Thoracic aorta (tissue), 2 donors: Measurements from ENCODE around the gene RNF166. TPM values are rescaled to one million over a fixed set of nuclear protein-coding genes. Genes with fewer than 3 reads are reported as not detected.

Experiments used
- ATAC-seq: fragments of 150-250 bp; one replicate; pipeline ENCODE4 v1.8.0; 2017; ENCODE audit warnings: low read depth; ENCODE audit not compliant: insufficient number of reproducible peaks, low FRiP score
- DNase-seq: peaks from one replicate; pipeline ENCODE4 v3.0.0-alpha.2; 2020; ENCODE audit warnings: low spot score
- H3K27ac ChIP-seq, 2 donors: fragments of 200-600 bp; sonication (generic); 1 replicate in 1 of 2; 2 replicates in 1 of 2; pipeline ENCODE4 v1.5.1; 2016; ENCODE audit warnings: mild to moderate bottlenecking in 2 of 2, moderate library complexity in 2 of 2
- H3K27me3 ChIP-seq: fragments of 200-600 bp; sonication (generic); replicated peaks from 2 replicates; pipeline ENCODE4 v1.6.0; 2016; ENCODE audit warnings: mild to moderate bottlenecking; ENCODE audit not compliant: insufficient read depth
- H3K36me3 ChIP-seq: fragments of 200-600 bp; sonication (generic); one replicate; pipeline ENCODE4 v1.5.1; 2016
- H3K4me1 ChIP-seq, 2 donors: fragments of 200-600 bp; sonication (generic); 1 replicate in 1 of 2; 2 replicates in 1 of 2; pipeline versions ENCODE4 v1.5.1 to v1.6.0; 2016; ENCODE audit warnings: low read depth in 2 of 2, mild to moderate bottlenecking in 1 of 2; ENCODE audit not compliant: control insufficient read depth in 1 of 2
- H3K4me3 ChIP-seq: fragments of 200-600 bp; sonication (generic); 2 replicates; pipeline ENCODE4 v1.5.1; 2016; ENCODE audit warnings: mild to moderate bottlenecking
- H3K9me3 ChIP-seq: fragments of 200-600 bp; sonication (generic); 2 replicates; pipeline ENCODE4 v1.5.1; 2016
- total RNA-seq, 2 donors: library from RNA; depleted of rRNA; stranded (reverse); fragments of >200 nt; gene quantifications; one replicate each; pipeline versions ENCODE4 v1.1.0 to v1.2.3, GENCODE V29; 2016
- TF ChIP-seq, protein P1 (sequence below): fragments of 200-600 bp; sonication (generic); IDR thresholded peaks from one replicate; pipeline ENCODE4 v1.5.1; 2019; ENCODE audit warnings: antibody characterized with exemption

The RNF166 gene
- total RNA-seq, 2 donors from 2014 or later, result 20.7 to 36.6 TPM

DNA sequence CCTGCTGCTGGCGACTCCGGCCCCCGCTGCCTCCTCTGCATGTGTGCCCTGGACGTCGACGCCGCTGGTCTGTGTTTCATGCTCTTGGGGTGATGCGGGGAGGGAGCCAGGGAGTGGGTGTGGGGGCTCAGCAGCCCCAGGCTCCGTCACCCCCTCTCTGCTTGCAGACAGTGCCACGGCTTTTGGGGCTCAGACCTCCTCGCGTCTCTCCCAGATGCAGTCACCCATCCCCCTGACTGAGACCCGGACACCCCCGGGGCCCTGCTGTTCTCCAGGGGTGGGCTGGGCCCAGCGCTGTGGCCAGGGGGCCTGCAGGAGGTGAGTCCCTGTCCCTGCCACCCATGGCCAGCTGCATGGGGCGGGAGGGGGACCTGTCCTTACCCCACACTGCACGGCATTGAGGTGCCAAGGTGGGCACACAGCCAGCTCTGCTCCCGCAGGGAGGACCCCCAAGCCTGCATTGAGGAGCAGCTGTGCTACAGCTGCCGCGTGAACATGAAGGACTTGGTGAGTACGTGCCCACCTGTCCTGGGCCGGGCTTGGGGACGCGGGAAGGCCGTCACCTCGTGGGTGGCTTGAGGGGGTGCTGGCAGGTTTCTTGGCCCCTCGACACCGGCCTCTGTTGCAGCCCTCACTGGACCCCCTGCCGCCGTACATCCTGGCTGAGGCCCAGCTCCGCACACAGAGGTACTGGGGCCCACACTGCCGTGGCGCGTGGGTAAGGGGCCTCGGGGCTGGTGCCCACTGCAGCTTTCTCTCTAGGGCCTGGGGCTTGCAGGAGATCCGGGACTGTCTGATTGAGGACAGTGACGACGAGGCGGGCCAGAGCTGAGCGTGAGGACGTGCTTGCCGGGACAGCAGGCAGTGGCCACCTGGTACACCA lies 8.5 kb upstream of the RNF166 start:
- Histone ChIP-seq H3K9me3 (no peaks in the 10 kb centered on the region), H3K4me1 (no peaks in the 10 kb centered on the region), H3K4me3 (no peak overlapping the region), H3K27me3 (no peaks in the 10 kb centered on the region), H3K27ac (no peak overlapping the region), H3K36me3 (peaks cover 33% of the 10 kb centered on the region)
- ATAC-seq (no peak), DNase-seq (no peak)
- TF ChIP-seq, protein P1, sequence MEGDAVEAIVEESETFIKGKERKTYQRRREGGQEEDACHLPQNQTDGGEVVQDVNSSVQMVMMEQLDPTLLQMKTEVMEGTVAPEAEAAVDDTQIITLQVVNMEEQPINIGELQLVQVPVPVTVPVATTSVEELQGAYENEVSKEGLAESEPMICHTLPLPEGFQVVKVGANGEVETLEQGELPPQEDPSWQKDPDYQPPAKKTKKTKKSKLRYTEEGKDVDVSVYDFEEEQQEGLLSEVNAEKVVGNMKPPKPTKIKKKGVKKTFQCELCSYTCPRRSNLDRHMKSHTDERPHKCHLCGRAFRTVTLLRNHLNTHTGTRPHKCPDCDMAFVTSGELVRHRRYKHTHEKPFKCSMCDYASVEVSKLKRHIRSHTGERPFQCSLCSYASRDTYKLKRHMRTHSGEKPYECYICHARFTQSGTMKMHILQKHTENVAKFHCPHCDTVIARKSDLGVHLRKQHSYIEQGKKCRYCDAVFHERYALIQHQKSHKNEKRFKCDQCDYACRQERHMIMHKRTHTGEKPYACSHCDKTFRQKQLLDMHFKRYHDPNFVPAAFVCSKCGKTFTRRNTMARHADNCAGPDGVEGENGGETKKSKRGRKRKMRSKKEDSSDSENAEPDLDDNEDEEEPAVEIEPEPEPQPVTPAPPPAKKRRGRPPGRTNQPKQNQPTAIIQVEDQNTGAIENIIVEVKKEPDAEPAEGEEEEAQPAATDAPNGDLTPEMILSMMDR, result no peak

DNA sequence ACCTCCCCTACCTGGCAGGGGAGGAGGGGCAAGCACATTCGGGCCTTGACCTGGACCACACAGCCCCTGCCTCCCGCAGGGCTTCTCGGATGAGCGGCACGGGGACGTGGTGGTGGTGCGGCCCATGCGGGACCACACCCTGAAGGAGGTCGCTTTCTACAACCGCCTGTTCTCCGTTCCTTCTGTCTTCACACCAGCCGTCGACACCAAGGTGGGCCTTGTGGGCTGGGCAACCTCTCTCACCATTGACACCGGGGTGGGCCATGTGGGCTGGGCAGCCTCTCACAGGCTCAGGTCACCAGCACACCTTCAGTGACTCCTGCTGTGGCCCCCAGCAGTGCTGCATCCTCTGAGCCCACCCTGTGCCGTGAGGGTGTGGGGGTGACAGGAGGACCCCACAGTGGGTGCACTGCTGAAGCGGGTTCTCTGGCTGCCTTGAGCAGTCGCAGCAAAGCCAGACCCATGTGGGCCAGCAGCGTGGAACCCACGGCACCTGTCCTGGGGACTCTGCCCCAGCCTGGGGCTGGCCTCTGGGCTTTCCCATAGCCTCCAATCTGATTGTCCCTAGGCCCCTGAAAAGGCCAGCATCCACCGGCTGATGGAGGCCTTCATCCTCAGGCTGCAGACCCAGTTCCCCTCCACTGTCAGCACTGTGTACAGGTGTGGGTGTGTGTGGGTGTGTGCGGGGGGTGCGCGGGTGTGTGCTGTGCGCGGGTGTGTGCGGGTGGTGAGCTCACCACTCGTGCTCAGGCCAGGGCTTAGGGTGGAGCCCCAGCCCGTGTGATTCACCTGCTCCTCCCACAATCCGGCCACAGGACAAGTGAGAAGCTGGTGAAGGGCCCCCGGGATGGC lies 7.6 kb upstream of the RNF166 start:
- H3K36me3 ChIP-seq, result peaks cover 26% of the 10 kb centered on the region
- H3K27me3 ChIP-seq, result no peaks in the 10 kb centered on the region
- H3K9me3 ChIP-seq, result no peaks in the 10 kb centered on the region
- no peaks in the 10 kb centered on the region for H3K4me1 ChIP-seq
- DNase-seq (no peak), ATAC-seq (no peak)
- TF ChIP-seq, protein P1, result no peak
- H3K27ac ChIP-seq, result no peak overlapping the region
- H3K4me3 ChIP-seq, result no peak overlapping the region

DNA sequence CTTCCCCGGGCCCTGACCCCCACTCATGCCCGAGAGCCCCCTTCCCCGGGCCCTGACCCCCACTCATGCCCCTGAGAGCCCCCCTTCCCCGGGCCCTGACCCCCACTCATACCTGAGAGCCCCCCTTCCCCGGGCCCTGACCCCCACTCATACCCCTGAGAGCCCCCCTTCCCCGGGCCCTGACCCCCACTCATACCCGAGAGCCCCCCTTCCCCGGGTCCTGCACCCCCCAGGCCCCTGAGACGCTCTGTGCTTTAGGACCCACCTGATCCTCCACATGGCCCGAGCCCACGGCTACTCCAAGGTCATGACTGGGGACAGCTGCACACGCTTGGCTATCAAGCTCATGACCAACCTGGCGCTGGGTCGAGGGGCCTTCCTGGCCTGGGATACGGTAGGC lies 6.8 kb upstream of the RNF166 start:
- TF ChIP-seq, protein P1, result no peak
- H3K36me3 ChIP-seq, result peaks cover 19% of the 10 kb centered on the region
- no peak for ATAC-seq
- H3K9me3 ChIP-seq, result no peaks in the 10 kb centered on the region
- DNase-seq, result no peak
- no peaks in the 10 kb centered on the region for H3K4me1 ChIP-seq
- no peak overlapping the region for H3K4me3 ChIP-seq
- no peaks in the 10 kb centered on the region for H3K27me3 ChIP-seq
- H3K27ac ChIP-seq, result no peak overlapping the region

DNA sequence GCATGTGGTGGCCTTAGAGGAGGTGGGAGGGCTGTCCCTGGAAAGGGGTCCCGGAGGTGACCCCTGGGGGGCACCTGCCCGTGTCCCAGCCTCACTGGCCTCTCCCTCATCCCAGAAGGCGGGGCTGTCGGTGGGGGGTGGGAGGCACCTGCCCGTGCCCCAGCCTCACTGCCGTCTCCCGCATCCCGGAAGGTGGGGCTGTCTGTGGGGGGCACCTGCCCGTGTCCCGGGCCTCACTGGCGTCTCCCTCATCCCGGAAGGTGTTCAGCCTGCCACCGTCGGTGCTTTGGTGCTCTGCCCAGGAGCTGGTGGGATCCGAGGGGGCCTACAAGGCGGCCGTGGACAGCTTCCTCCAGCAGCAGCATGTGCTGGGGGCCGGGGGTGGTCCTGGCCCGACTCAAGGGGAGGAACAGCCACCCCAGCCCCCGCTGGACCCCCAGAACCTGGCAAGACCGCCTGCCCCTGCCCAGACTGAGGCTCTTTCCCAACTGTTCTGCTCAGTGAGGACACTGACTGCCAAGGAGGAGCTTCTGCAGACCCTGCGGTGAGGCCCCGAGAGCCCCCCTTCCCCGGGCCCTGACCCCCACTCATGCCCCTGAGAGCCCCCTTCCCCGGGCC lies 6.3 kb upstream of the RNF166 start:
- Histone ChIP-seq H3K9me3 (no peaks in the 10 kb centered on the region), H3K36me3 (peaks cover 19% of the 10 kb centered on the region), H3K27me3 (no peaks in the 10 kb centered on the region), H3K4me1 (peaks cover 0 to 3% of the 10 kb centered on the region in 2 donors), H3K4me3 (no peak overlapping the region), H3K27ac (no peak overlapping the region)
- TF ChIP-seq, protein P1, result no peak
- DNase-seq (no peak), ATAC-seq (no peak)
